Measurements from ENCODE around the gene RASGRF1. TPM values are rescaled to one million over a fixed set of nuclear protein-coding genes. Genes with fewer than 3 reads are reported as not detected.

RASGRF1 gene
- total RNA-seq, 1 donor: not detected

- DNase-seq (ENCODE audit: low read depth in 2 of 3, low spot score in 2 of 3): no peak
These were observed 12.0 kb upstream of the RASGRF1 start for GRCh38 chr15:79102595-79102994.

GRCh38 chr15:79101866-79102581 lies 11.4 kb upstream of the RASGRF1 start:
- no peak for DNase-seq (ENCODE audit: low read depth in 2 of 3, low spot score in 2 of 3)

GRCh38 chr15:79099692-79100091 lies 9.1 kb upstream of the RASGRF1 start:
- DNase-seq (ENCODE audit: low read depth in 2 of 3, low spot score in 2 of 3): no peak

GRCh38 chr15:79094611-79095021 lies 4.0 kb upstream of the RASGRF1 start:
- no peak for DNase-seq (ENCODE audit: low read depth in 2 of 3, low spot score in 2 of 3)

GRCh38 chr15:79093352-79093935 lies 2.9 kb upstream of the RASGRF1 start:
- DNase-seq (ENCODE audit: low read depth in 2 of 3, low spot score in 2 of 3): no peak

GRCh38 chr15:79092382-79092781 lies 1.8 kb upstream of the RASGRF1 start:
- DNase-seq (ENCODE audit: low read depth in 2 of 3, low spot score in 2 of 3): no peak

- DNase-seq (ENCODE audit: low read depth in 2 of 3, low spot score in 2 of 3): peak in 1 of 3 donors; percentile 17
These were observed 756 bp upstream of the RASGRF1 start for GRCh38 chr15:79091204-79091867.

- DNase-seq (ENCODE audit: low read depth in 2 of 3, low spot score in 2 of 3): no peak
These were observed 592 bp downstream of the RASGRF1 start for GRCh38 chr15:79089890-79090486.

GRCh38 chr15:79089331-79089889 lies 1.2 kb downstream of the RASGRF1 start:
- DNase-seq (ENCODE audit: low read depth in 2 of 3, low spot score in 2 of 3): no peak

GRCh38 chr15:79088426-79089205 lies 2.0 kb downstream of the RASGRF1 start:
- no peak for DNase-seq (ENCODE audit: low read depth in 2 of 3, low spot score in 2 of 3)

GRCh38 chr15:79086814-79087213 lies 3.8 kb downstream of the RASGRF1 start:
- no peak for DNase-seq (ENCODE audit: low read depth in 2 of 3, low spot score in 2 of 3)

- no peak for DNase-seq (ENCODE audit: low read depth in 2 of 3, low spot score in 2 of 3)
These were observed 6.1 kb downstream of the RASGRF1 start for GRCh38 chr15:79084308-79084968.

- no peak for DNase-seq (ENCODE audit: low read depth in 2 of 3, low spot score in 2 of 3)
These were observed 7.4 kb downstream of the RASGRF1 start for GRCh38 chr15:79083154-79083553.

GRCh38 chr15:79082363-79083070 lies 8.1 kb downstream of the RASGRF1 start:
- DNase-seq (ENCODE audit: low read depth in 2 of 3, low spot score in 2 of 3): no peak

GRCh38 chr15:79078763-79079410 lies 11.7 kb downstream of the RASGRF1 start:
- DNase-seq (ENCODE audit: low read depth in 2 of 3, low spot score in 2 of 3): no peak

- no peak for DNase-seq (ENCODE audit: low read depth in 2 of 3, low spot score in 2 of 3)
These were observed 12.6 kb downstream of the RASGRF1 start for GRCh38 chr15:79078003-79078402.

GRCh38 chr15:79076661-79077060 lies 13.9 kb downstream of the RASGRF1 start:
- no peak for DNase-seq (ENCODE audit: low read depth in 2 of 3, low spot score in 2 of 3)

GRCh38 chr15:79075256-79075655 lies 15.3 kb downstream of the RASGRF1 start:
- no peak for DNase-seq (ENCODE audit: low read depth in 2 of 3, low spot score in 2 of 3)

GRCh38 chr15:79073336-79073735 lies 17.2 kb downstream of the RASGRF1 start:
- no peak for DNase-seq (ENCODE audit: low read depth in 2 of 3, low spot score in 2 of 3)
